Nephron (organoid): ENCODE measurements around the gene STEAP3.

ENCODE experiments used
- H3K27ac Mint-ChIP-seq, 3 experiments: 2 replicates each; pipeline ENCODE4 v1.8.0; 2020; ENCODE audit warnings: mixed read lengths in 3 of 3, mild to moderate bottlenecking in 2 of 3, moderate library complexity in 1 of 3
- H3K27me3 Mint-ChIP-seq: 2 replicates; pipeline ENCODE4 v1.8.0; 2021; ENCODE audit warnings: low read depth, mild to moderate bottlenecking, moderate library complexity, mixed read lengths
- H3K36me3 Mint-ChIP-seq: 2 replicates; pipeline ENCODE4 v1.8.0; 2020; ENCODE audit warnings: low read depth, mixed read lengths
- H3K4me1 Mint-ChIP-seq: 2 replicates; pipeline ENCODE4 v1.8.0; 2020; ENCODE audit warnings: mixed read lengths
- H3K4me3 Mint-ChIP-seq, 3 experiments: 2 replicates each; pipeline ENCODE4 v1.8.0; 2020; ENCODE audit warnings: mild to moderate bottlenecking in 3 of 3, mixed read lengths in 3 of 3, moderate library complexity in 2 of 3
- H3K9me3 Mint-ChIP-seq: 2 replicates; pipeline ENCODE4 v1.8.0; 2020; ENCODE audit warnings: mixed read lengths
- TF ChIP-seq, protein P1 (sequence below), 3 experiments: fragments of 200-600 bp; sonication (generic); IDR thresholded peaks; one replicate each; pipeline ENCODE4 v1.5.0; 2021; ENCODE audit warnings: antibody characterized with exemption in 3 of 3; ENCODE audit not compliant: unreplicated experiment in 3 of 3

Gene STEAP3

DNA sequence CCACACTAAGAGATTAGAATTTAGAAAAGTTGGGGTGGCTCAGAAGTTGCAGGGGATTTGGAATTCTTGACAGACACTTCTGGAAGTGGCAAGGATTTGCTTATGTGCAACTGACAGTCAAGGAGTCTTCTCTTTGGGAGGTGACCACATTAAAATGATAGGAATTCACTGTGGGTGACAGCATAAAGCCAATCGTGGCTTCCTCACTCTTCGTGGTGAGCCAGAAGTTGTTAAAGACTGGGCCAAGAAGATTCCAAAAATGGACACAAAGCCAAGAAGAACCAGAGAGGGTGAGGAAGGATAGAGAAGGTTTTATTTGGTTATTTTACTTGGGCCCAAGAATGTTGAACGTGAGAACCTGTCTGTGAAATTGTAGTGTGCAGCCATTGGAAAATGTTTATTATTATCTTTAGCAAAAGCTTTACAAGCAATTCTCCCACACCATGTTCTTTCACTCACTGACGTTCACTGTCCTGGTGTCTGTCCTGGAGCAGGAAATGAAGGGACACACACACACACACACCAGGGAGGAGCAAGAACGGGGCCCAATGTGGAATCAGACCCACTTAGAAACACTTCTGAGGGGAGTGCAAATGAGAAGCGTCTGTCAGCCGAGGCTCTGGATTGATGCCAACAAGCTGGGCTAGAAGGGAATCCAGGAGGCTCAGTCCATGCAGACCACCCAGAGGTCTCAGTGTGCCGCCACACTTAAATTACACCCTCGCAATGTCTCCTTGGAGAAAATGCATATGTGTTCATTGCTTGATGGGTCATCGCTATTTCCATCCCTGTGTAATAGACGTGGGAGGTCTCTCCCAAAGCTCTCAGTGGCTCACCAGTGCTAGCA lies 37.2 kb downstream of the STEAP3 start:
- peaks cover 8% of the 10 kb centered on the region for H3K27me3 Mint-ChIP-seq
- no peak overlapping the region for H3K27ac Mint-ChIP-seq
- H3K9me3 Mint-ChIP-seq, result no peaks in the 10 kb centered on the region
- no peaks in the 10 kb centered on the region for H3K36me3 Mint-ChIP-seq
- H3K4me1 Mint-ChIP-seq, result peaks cover 13% of the 10 kb centered on the region
- no peak overlapping the region for H3K4me3 Mint-ChIP-seq
- TF ChIP-seq, protein P1, sequence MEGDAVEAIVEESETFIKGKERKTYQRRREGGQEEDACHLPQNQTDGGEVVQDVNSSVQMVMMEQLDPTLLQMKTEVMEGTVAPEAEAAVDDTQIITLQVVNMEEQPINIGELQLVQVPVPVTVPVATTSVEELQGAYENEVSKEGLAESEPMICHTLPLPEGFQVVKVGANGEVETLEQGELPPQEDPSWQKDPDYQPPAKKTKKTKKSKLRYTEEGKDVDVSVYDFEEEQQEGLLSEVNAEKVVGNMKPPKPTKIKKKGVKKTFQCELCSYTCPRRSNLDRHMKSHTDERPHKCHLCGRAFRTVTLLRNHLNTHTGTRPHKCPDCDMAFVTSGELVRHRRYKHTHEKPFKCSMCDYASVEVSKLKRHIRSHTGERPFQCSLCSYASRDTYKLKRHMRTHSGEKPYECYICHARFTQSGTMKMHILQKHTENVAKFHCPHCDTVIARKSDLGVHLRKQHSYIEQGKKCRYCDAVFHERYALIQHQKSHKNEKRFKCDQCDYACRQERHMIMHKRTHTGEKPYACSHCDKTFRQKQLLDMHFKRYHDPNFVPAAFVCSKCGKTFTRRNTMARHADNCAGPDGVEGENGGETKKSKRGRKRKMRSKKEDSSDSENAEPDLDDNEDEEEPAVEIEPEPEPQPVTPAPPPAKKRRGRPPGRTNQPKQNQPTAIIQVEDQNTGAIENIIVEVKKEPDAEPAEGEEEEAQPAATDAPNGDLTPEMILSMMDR (IDR thresholded peaks at IDR 0.05; ENCODE audit: unreplicated experiment in 3 of 3), result no peak

DNA sequence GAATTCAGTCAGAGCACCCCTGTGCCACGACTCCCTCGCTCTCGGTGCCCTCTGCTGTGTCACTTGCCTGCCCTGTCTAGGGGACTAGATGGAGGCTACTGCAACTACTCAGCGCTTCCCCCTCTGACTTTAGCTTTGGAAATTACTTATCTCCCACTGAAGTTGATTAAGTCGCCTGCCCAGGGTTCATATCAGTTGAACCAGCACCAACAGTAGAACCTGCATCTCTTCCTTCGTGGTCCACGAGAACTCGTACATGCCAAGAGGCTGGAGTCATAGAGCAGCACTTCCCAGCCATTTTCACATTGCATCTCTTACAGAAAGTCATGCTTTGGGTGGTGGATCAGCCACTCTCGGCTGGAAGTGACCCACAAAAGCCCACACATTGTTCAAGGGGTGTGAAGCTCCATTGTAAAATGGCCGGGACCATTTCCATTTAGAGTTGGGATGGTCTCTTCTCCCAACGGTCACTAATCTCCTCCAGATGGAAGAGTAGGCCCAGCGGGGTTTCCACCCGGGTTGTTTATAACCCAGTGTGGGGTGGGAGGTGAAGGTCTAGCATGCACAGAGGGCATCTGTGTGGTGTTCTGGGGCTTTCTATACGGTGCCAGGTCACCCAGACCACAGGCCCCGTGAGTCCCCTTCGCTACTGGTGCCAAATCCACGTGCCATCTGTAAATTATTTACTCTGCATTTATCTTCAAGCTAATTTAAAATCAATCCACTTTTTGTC lies 38.0 kb downstream of the STEAP3 start:
- TF ChIP-seq, protein P1 (IDR thresholded peaks at IDR 0.05; ENCODE audit: unreplicated experiment in 3 of 3), result no peak
- H3K27ac Mint-ChIP-seq, result no peak overlapping the region
- H3K4me3 Mint-ChIP-seq, result no peak overlapping the region
- H3K9me3 Mint-ChIP-seq, result no peaks in the 10 kb centered on the region
- H3K36me3 Mint-ChIP-seq, result no peaks in the 10 kb centered on the region
- H3K4me1 Mint-ChIP-seq, result peaks cover 5% of the 10 kb centered on the region
- H3K27me3 Mint-ChIP-seq, result peaks cover 8% of the 10 kb centered on the region

DNA sequence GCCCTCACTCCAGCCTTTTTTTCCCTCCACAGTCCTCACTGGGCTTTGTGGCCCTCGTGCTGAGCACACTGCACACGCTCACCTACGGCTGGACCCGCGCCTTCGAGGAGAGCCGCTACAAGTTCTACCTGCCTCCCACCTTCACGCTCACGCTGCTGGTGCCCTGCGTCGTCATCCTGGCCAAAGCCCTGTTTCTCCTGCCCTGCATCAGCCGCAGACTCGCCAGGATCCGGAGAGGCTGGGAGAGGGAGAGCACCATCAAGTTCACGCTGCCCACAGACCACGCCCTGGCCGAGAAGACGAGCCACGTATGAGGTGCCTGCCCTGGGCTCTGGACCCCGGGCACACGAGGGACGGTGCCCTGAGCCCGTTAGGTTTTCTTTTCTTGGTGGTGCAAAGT lies 39.4 kb downstream of the STEAP3 start:
- Mint-ChIP-seq H3K9me3 (no peaks in the 10 kb centered on the region), H3K27me3 (peaks cover 9% of the 10 kb centered on the region), H3K27ac (no peak overlapping the region), H3K4me1 (peaks cover 5% of the 10 kb centered on the region), H3K4me3 (no peak overlapping the region), H3K36me3 (no peaks in the 10 kb centered on the region)
- TF ChIP-seq, protein P1 (IDR thresholded peaks at IDR 0.05; ENCODE audit: unreplicated experiment in 3 of 3), result no peak

DNA sequence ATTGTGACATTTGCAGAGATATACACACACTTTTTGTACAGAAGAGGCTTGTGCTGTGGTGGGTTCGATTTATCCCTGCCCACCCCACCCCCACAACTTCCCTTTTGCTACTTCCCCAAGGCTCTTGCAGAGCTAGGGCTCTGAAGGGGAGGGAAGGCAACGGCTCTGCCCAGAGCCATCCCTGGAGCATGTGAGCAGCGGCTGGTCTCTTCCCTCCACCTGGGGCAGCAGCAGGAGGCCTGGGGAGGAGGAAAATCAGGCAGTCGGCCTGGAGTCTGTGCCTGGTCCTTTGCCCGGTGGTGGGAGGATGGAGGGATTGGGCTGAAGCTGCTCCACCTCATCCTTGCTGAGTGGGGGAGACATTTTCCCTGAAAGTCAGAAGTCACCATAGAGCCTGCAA lies 40.0 kb downstream of the STEAP3 start:
- Mint-ChIP-seq H3K27me3 (peaks cover 14% of the 10 kb centered on the region), H3K36me3 (no peaks in the 10 kb centered on the region), H3K9me3 (peaks cover under 1% of the 10 kb centered on the region), H3K4me3 (no peak overlapping the region), H3K27ac (no peak overlapping the region), H3K4me1 (peaks cover 5% of the 10 kb centered on the region)
- TF ChIP-seq, protein P1 (IDR thresholded peaks at IDR 0.05; ENCODE audit: unreplicated experiment in 3 of 3), result no peak

DNA sequence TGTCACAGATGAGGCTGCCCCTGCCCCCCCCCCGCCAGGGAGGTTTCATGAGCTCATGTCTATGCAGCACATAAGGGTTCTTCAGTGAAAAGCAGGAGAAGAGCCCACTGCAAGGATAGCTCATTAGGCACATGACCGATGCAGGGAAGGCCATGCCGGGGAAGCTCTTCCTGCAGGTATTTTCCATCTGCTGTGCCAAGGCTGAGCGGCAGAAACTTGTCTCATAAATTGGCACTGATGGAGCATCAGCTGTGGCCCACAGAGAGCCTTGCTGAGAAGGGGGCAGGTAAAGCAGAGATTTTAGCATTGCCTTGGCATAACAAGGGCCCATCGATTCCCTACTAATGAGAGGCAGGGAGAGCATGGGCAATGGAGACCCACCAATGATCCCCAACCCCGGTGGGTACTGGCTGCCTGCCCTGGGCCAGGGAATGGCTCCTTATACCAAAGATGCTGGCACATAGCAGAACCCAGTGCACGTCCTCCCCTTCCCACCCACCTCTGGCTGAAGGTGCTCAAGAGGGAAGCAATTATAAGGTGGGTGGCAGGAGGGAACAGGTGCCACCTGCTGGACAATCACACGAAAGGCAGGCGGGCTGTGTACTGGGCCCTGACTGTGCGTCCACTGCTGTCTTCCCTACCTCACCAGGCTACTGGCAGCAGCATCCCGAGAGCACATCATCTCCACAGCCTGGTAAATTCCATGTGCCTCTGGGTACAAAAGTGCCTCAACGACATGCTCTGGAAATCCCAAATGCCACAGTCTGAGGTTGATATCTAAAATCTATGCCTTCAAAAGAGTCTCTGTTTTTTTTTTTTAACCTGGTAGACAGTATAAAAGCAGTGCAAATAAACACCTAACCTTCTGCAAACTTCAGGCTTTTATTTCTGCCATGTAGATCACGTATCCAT lies 41.4 kb downstream of the STEAP3 start:
- peaks cover 5% of the 10 kb centered on the region for H3K4me1 Mint-ChIP-seq

More for the DNA sequence above, 41.4 kb downstream of the STEAP3 start:
- no peak overlapping the region for H3K4me3 Mint-ChIP-seq
- peaks cover 14% of the 10 kb centered on the region for H3K27me3 Mint-ChIP-seq
- no peak overlapping the region for H3K27ac Mint-ChIP-seq
- TF ChIP-seq, protein P1 (IDR thresholded peaks at IDR 0.05; ENCODE audit: unreplicated experiment in 3 of 3), result peak; percentile 41 to 72 (median 54)
- H3K36me3 Mint-ChIP-seq, result no peaks in the 10 kb centered on the region
- peaks cover 5% of the 10 kb centered on the region for H3K9me3 Mint-ChIP-seq
